Stimulated activated naive CD4-positive, alpha-beta T cell treated with Interleukin-2 at 50 U/mL for 16 hours (primary cell): ENCODE results near the gene RSPH10B2.
"Not testable (repeated sequence)": the region's sequence is repeated elsewhere in the genome, so short reads cannot be mapped to it uniquely, and the experiment has no call there.

Experiments
- DNase-seq: peaks from one replicate; lab custom pipeline; 2025; lab: John Stamatoyannopoulos, UW

Gene RSPH10B2

DNA sequence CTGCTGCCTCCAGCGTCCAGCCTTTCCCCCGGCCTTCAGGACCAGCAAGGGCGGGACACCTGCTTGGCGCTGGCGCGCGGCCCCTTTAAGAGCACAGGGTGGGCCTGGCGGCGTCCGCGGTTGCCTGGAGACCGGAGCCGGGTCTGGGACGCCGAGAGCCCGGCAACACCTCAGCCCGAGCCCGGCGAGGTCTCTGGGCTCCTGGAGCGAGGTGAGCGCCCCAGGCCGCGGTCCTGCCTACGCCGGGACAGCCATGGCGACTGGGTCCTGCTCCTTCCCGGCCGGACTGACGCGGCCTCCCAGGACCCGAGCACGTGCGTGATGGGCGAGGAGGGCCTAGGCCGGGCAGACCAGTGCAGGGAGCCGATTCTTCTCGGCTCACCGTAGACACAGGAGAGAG lies at the start of gene RSPH10B2:
Gene RSPH10B2 (plus strand): TSS at position 140 of the 400 bp plus-strand sequence. CDS start 3,575 bp downstream, outside the sequence.
- not testable (repeated sequence) for DNase-seq

DNA sequence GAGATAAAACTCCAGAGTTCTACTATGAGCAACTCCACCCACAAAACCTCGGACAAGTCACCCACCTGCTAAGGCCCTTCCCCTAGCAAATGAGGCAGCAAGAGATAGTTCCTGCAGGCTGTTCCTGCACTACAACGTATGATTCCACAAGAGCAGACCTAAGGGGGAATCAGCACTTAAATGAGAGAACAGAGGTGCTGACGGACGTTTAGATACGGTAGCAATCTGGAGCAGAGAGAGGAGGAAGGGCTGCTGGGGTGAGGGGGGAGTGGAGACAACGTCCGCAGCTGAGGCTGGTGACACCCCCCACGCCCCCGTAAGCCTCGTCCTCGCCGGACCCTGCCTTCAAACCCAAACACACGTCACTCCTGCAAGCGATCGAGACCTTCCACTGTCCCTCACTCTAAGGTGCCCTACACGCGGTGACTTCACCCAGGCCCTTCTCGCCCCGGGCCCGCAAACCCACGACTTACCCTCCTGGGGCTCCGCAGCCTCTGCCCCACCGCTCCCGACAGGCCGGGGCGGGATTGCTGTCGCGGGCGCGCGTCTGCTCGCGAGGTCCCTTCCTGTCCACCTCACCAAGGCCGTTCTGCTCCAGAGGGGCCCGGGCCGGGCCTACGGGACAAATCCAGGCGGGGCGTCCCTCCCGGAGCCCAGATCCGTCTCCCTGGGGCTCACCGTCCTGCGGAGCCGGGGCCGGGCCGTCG lies 47.8 kb upstream of the RSPH10B2 start:
- DNase-seq = peak; percentile 15

DNA sequence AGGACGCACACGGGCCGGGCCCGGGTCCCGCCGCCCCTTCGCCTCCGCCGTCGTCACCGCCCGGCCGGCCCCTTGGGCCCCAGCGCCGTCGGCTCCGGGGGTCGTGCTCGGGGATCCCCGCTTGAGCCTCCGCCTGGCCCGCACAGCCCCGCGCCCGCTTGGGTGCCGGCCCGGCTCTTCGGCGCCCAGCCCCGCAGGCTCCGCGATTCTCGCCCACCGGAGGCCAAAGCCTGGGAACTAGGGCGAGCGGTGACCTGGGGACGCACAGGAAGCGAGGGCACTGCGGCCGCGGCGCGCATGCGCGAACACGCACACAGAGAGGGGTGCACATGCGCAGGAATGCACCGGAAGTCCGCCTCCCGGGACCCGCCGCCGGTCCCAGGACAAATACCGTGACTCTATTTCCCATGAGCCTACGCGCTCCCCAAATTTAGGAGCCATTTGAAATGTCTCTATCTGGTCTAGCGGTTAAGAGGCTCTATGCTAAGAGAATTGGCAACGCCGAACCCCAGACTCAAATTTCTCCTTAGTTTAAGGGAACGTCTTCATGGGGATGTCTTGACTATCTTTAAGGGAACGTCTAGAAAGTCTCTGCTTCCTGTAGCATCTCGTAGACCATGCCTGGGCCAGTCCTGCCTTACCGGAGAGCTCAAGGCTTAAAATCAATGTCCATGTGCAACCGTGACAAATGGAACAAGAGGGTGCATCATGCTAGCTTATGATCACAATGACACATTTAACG lies 47.1 kb upstream of the RSPH10B2 start, which contains the start of gene ZNF12:
Gene ZNF12 (minus strand): TSS at position 282 of the 742 bp plus-strand sequence. CDS start 1,774 bp downstream, outside the sequence.
- DNase-seq = peak; percentile 93

DNA sequence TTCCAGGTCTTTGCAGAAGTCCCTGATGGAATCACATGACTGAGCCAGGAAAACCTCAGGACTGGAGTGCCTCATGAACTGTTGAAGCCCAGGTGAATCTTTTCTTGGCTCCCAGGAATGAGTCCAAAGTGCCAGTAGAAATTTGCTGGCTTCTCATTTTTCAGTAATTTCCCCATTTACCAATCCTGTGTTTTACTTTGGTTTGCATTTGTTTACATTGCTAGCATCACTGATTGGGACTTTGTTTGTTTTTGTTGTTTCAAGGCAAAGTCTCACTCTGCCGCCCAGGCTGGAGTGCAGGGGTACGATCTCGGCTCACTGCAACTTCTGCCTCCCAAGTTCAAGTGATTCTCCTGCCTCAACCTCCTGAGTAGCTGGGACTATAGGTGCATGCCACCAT lies 45.6 kb upstream of the RSPH10B2 start:
- DNase-seq = no peak

DNA sequence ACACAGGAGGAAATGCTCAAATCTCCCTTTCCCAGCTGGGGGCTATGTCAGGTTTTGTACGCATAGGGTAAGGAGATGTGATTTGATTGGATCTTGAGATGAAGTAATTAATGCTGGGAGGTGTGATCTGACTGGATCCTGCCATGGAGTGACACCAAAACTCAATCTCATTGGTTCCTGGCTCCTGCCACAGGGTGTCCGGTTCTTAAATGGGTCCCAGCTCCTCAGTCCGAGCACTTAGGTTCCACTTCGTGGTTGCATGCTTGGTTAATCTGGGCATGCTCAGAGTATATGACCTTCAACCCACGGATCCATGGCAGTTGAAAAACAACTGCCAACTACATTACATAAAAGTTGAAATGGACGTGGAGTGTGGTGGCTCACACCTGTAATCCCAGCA lies 44.1 kb upstream of the RSPH10B2 start:
- peak; percentile 2 for DNase-seq

DNA sequence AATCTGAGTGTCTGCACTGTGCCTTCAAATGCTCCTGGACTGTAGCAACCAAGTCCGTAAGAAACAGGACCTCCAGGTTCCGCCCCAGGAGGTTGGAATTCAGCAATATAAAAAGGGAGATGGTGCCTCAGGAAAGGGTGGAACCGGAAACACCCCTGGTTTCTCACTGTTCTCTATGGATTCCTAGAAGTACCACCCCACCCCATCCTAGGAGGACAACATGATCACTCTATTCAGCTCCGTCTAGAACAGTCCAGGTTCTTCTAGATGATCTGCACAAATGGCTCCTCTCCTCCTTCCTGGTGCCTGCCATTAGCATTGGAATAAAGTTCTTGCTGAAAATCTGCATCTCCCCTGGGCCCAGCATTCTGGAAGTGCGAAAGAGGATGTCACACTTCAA lies 39.5 kb upstream of the RSPH10B2 start:
- no peak for DNase-seq

DNA sequence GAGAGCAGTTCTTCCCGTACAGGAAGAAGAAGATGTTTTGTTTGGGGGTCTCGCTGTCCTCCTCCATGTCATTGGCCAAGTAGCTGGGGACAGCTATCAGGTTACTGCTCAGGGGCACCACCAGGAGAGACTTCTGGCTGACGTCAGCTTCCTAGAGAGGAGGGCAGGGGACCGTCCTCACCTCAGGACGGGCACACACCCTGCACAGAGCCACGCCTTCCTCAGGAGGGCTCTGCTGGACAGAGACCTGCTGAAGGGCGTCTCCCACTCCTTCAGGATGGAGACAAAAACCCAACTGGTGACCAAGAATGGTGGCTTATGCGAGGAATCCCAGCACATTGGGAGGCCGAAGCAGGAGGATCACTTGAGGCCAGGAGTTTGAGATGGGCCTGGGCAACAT lies 38.0 kb upstream of the RSPH10B2 start:
- DNase-seq = not testable (repeated sequence)

DNA sequence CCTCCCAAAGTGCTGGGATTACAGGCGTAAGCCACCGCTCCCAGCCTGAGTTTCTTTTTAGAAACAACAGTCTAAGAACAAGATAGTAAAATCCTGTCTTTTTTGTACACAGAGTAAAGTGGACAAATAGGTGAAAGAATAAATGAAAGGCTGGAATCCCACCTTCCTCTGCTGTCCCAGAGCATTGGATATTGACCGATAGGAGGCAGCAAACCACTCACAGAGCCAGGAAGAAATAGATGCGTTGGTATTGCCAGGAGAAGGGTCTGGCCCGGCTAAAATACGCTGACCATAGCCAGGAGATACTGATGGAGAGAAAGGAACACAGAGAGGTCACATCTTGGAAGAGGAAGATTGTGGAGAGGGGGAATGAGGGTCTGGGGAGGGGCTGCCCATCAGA lies 35.8 kb upstream of the RSPH10B2 start:
- DNase-seq = no peak

DNA sequence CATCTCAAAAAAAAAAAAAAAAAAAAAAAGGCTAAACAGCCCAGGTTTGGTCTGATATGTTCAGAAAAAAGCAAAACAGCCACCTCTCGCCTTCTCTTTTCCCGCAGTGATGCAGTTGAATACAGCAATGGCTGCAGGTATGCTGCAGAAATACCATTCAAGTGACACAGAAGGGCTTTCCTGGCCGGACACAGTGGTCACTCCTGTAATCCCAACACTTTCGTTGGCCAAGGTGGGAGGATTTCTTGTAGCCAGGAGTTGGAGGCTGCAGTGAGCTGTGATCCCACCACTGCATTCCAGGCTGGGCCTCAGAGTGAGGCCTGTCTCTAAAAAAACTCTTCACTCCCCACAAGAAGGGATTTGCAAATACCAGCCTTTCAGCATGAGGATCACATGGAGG lies 29.6 kb upstream of the RSPH10B2 start:
- DNase-seq = not testable (repeated sequence)

DNA sequence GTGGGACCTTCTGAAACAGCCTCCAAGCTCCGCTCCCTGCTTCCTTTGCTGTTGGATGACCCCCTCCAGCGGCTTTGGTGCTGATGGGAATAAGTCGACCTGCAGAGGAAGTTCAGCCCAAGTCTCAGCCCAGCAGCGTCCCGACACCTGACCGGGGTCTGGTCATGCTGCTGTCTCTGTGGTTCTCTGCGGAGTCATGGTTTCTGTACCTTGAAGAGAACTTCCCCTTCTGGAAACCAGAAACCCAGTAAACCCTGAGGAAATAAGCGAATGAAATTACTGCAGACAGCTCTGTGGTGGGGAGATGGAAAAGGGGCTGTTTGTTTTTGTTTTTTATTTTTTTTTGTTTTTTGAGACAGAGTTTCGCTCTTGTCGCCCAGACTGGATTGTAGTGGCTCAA lies 28.9 kb upstream of the RSPH10B2 start:
- DNase-seq = no peak

DNA sequence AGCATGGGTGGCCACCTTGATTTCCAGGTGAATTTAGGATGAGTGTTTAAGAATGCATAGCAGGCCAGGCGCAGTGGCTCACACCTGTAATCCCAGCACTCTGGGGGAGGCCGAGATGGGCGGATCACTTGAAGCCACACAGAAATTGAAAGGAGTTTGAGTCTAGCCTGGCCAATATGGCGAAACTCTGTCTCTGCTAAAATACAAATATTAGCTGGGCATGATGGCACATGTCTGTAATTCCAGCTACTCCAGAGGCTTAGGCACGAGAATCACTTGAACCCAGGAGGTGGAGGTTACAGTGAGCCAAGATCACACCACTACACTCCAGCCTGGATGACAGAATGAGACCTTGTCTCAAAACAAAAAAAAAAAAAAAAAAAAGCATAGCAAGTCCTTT lies 27.6 kb upstream of the RSPH10B2 start:
- DNase-seq = not testable (repeated sequence)

DNA sequence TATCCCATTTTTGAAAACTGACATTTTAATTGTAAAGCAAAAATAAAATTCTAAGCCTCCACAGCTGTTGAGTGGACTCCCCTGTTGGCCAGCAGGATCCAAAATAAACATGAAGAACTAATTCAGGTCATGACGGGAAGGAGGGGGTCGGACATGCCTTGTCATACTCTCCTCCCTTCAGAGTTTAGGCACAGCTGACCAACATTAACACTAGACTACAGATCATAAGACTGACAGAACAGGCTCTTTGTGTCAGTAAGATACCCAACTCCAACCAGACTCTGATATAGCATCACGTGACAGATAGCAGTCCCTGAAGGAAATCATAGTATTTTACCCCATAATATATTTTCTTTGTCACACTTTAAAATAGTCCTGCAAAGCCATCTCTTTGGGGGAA lies 26.2 kb upstream of the RSPH10B2 start:
- no peak for DNase-seq

DNA sequence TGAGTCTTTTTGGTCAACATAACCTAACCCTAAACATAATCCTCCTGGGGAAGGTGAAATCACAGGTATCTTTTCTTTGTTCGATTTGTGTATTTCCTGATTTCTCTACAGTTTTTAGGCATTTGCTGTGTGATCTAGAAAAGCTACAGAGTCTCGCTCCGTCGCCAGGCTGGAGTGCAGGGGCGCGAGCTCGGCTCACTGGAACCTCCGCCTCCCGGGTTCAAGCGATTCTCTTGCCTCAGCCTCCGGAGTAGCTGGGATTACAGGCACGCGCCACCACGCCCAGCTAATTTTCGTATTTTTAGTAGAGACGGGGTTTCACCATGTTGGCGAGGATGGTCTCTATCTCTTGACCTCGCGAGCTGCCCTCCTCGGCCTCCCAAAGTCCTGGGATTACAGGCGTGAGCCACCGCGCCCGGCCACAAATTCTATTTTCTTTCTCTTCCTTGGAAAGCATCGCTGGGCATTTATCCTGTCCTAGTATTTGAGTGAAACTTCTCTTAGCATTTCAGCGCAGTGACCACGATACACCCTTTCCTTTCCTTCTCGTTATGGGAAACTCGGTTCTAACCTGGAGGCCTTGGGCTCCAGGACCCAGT lies 24.9 kb upstream of the RSPH10B2 start:
- not testable (repeated sequence) for DNase-seq

DNA sequence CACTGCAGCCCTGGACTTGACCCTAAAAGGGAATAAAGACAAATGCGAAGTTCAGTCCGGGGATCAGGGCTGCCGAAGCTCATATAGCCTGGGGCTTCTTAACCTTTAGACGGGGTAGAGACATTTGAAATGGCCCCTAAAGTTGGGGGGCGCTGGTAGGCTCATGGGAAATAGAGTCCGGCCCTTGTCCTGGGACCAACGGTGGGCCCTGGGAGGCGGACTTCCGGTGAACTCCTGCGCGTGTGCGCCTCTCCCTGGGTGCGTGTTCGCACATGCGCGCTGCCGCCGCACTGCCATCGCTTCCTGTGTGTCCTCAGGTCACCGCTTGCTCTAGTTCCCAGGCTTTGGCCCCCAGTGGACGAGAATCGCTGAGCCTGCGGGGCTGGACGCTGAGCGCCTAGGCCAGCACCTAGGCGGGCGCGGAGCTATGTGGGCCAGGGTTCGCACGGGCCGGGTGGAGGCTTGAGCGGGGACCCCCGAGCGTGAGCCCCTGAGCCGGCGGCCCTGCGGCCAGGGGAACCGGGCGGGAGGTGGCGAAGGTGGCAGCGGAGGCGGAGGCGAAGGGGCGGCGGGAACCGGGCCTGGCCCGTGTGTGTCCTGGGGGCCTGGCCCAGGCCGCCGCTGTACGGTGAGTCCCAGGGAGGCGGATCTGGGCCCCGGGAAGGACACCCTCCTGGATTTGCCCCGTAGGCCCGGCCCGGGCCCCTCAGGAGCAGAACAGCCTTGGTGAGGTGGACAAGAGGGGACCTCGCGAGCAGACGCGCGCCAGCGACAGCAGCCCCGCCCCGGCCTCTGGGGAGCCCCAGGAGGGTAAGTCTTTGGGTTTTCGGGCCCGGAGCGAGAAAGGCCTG lies 24.2 kb upstream of the RSPH10B2 start:
- DNase-seq = peak; percentile 80

DNA sequence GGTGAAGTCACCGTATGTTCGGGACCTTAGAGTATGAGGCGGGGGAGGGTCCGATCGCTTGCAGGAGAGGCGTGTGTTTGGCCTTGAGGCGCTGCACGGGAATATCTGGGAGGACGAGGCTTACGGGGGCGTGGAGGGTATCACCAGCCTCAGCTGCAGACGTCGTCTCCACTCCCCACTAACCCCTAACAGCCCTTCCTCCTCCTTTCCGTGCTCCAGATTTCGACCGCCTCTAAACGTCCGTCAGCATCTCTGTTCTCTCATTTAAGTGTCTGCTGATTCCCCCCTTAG lies 23.6 kb upstream of the RSPH10B2 start:
- DNase-seq = no peak

DNA sequence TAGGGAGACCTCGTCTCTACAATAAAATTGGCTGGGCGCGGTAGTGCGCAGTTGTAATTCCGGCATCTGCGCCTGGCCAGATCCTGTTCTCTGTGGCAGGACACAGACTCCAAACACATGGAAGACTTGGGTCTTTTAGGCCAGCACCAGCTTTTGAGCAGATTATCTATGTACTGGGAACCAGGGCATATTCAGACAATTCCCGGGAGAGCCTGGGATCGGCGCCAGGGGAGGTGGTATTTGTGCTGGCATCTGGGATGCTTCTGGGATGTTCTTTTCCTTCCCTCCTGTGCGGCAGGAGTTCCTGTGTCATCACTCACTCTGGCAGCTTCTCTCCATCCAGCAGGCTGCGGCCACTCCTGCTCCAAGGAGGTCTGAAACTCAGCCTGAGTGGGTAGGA lies 15.5 kb upstream of the RSPH10B2 start:
- DNase-seq = not testable (repeated sequence)

DNA sequence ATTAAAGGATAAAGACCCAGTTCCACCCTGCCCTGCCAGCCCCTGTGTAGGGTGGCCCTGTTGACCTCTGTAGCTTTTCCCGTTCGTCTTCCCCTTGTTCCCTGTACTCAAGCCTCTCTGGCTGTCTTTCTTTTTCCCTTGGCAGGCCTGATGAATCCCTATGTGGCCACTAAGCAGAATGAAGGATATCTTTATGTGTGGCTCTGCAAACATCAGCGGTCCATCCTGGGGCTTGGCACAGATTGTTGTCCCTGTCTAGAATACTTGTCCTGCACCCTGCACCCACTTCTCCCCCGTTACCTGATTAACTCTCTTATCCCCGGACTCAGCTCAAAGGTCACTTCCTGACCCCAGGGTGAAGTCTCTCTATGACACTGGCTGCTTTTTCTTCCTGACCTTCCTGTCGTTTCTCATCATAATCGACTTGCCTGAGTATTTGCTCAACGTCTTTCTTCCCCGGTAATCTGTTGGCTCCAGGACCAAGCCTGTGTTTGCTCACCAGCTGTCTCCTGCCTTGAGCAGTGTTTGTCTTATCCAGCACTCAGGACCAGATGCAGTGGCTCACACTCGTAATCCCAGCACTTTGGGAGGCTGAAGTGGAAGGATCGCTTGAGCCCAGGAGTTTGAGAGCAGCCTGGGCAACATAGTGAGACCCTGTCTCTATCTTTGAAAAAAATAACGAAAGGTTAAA lies 9.3 kb upstream of the RSPH10B2 start:
- DNase-seq = not testable (repeated sequence)

DNA sequence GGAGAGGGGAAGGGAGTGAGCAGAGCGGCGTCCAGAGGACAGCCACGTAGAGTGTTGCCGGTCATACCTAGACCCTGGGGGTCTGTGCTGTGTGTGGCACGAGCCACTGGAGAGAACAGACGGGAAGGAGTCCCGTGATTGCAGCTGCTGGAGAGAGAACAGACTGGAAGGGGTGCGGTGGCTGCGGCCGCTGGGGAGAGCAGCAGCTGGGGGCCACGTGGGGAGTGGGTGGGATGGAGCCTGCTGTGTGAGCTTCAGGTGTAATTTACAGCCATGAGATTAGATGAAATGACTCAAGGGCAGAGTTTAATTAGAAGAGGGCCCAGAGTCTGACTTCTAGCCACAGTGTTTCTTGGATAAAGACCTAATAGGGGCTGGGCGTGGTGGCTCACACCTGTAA lies 4.6 kb upstream of the RSPH10B2 start:
- not testable (repeated sequence) for DNase-seq

DNA sequence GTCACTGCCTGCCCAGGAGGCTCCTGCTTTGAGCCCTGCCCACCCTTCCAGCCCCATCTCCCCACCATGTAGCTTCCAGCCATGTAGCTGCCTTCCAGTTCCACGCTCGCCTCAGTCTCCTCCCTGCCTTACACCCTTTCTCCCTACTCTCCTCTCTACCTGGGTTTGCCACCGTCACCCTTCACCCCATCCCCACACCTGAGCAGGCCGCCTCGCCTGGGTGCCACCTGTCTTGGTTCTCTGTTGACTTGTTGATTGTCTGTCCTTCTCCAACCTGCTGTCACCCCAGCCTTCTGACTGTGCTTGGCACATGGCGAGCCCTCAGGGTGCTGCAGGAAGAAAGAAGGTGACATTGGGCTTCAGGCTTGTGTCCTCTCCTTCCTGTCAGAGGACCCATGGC lies 3.7 kb upstream of the RSPH10B2 start:
- not testable (repeated sequence) for DNase-seq

DNA sequence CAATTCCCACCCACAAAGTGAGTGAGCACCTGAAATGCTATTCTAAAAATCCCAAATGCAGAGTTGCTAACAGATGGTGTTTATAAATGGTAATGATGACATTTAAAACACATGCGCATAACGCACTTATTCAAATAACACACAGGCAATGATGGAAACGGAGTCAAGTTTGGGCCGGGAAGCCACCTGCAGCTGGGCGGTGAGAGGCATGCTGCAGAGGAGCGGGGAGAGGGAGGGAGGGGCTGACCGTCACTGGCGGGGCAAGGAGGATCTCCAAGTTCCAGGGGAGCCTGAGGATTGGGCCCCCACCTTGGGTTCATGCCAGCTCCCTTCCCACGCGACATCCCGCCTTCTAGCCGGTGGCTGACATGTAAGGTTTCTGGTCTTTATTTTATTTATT lies 7.3 kb downstream of the RSPH10B2 start:
- not testable (repeated sequence) for DNase-seq

DNA sequence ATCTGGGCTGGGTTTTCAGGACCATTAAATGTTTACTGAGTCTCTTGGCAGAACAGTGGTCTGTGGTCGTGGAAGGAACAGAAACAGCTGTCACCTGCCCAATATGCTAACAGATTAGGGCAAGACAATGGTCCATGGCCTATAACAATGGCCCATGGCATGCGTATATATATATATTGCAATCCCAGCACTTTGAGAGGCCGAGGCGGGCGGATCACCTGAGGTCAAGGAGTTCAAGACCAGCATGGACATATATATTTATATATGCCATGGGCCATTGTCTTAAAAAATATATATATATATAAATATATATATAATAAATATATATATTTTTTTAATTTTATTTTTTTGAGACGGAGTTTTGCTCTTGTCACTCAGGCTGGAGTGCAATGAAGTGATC lies 27.7 kb downstream of the RSPH10B2 start:
- DNase-seq = not testable (repeated sequence)

DNA sequence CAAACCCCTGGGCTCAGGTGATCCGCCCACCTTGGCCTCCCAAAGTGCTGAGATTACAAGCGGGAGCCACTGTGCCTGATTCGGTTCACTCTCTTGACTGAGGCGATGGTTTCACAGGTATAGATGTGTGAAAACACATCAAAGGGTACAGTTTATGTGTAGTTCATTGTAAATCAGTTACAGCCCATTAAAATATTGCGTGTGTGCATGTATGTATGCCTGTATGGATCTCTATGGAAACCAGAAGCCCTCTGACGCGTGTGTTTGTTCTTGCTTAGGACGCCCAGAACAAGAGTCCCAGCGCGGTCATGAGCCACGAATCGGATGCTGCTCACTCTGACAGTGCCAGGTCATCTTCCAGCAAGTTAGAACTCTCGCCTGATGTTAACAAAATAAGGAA lies 35.5 kb downstream of the RSPH10B2 start:
- DNase-seq = not testable (repeated sequence)
